Progenitor cell of endocrine pancreas (in vitro differentiated cells): ENCODE data around the gene ZNF234. TPM values are rescaled to one million over a fixed set of nuclear protein-coding genes. Genes with fewer than 3 reads are reported as not detected.
"Not testable (repeated sequence)": the region's sequence is repeated elsewhere in the genome, so short reads cannot be mapped to it uniquely, and the experiment has no call there.

Experiments
- DNase-seq: peaks from one replicate; pipeline ENCODE4 v3.0.0; 2021; ENCODE audit warnings: low spot score; ENCODE audit not compliant: unreplicated experiment
- H3K27ac Mint-ChIP-seq: 2 replicates; pipeline ENCODE4 v1.8.0; 2021; ENCODE audit warnings: mild to moderate bottlenecking, moderate library complexity, mixed read lengths
- H3K27me3 Mint-ChIP-seq: 2 replicates; pipeline ENCODE4 v1.8.0; 2021; ENCODE audit warnings: mixed read lengths
- H3K36me3 Mint-ChIP-seq: 2 replicates; pipeline ENCODE4 v1.8.0; 2022; ENCODE audit warnings: mixed read lengths; ENCODE audit not compliant: insufficient read depth
- H3K4me1 Mint-ChIP-seq: 2 replicates; pipeline ENCODE4 v1.8.0; 2021; ENCODE audit warnings: low read depth, mixed read lengths
- H3K4me3 Mint-ChIP-seq: 2 replicates; pipeline ENCODE4 v1.8.0; 2021; ENCODE audit warnings: low read depth, mild to moderate bottlenecking, moderate library complexity, mixed read lengths
- H3K9me3 Mint-ChIP-seq: 2 replicates; pipeline ENCODE4 v1.8.0; 2021; ENCODE audit warnings: low read depth, mixed read lengths
- total RNA-seq: library from RNA; stranded (reverse); gene quantifications from 2 replicates; pipeline ENCODE4 v1.2.1, GENCODE V29; 2021
- TF ChIP-seq, protein P1 (sequence below): fragments of 200-600 bp; sonication (generic); IDR thresholded peaks from one replicate; pipeline ENCODE4 v1.5.0; 2021; ENCODE audit warnings: antibody characterized with exemption, mild to moderate bottlenecking; ENCODE audit not compliant: unreplicated experiment

ZNF234 gene
- total RNA-seq, 1 donor from 2014 or later: 24.9 TPM

DNA sequence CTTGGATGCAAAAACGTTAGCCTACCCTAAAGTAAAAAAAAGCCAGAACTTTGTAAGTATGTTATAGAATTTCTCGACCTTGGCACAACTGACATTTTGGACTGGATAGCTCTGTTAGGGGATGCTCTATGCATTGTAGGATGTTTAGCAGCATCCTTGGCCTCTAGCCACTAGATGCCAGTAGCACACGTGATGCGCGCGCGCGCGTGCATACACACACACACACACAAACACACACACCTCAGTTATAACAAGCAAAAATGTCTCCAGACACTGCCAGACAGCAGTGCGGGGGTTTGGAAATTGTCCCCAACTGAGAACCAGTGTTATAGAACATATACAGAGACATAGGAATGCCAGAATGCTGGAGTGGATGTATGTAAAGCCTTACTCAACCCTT is 40.8 kb downstream of the ZNF234 start:
- H3K4me3 Mint-ChIP-seq: no peak overlapping the region
- no peak for DNase-seq
- no peaks in the 10 kb centered on the region for H3K27me3 Mint-ChIP-seq
- peaks cover 14% of the 10 kb centered on the region for H3K36me3 Mint-ChIP-seq
- H3K27ac Mint-ChIP-seq: no peak overlapping the region
- TF ChIP-seq, protein P1, sequence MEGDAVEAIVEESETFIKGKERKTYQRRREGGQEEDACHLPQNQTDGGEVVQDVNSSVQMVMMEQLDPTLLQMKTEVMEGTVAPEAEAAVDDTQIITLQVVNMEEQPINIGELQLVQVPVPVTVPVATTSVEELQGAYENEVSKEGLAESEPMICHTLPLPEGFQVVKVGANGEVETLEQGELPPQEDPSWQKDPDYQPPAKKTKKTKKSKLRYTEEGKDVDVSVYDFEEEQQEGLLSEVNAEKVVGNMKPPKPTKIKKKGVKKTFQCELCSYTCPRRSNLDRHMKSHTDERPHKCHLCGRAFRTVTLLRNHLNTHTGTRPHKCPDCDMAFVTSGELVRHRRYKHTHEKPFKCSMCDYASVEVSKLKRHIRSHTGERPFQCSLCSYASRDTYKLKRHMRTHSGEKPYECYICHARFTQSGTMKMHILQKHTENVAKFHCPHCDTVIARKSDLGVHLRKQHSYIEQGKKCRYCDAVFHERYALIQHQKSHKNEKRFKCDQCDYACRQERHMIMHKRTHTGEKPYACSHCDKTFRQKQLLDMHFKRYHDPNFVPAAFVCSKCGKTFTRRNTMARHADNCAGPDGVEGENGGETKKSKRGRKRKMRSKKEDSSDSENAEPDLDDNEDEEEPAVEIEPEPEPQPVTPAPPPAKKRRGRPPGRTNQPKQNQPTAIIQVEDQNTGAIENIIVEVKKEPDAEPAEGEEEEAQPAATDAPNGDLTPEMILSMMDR: no peak
- no peaks in the 10 kb centered on the region for H3K4me1 Mint-ChIP-seq
- peaks cover 23% of the 10 kb centered on the region for H3K9me3 Mint-ChIP-seq

DNA sequence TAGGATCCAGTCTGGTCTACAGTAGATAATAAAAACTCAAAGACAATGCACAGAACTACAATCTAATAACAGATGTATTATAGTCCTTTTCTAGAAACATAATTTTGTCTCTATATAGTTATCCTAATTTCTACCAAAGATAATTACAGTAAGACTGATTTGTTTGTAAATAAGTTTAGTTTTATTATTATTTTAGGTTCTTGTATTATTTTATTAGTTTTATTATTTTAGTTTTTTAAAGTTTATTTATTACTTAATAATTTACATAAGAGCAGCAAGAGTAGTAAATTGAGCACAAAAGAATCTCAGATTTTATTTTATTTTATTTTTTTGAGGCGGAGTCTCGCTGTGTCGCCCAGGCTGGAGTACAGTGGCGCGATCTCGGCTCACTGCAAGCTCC is 48.7 kb downstream of the ZNF234 start:
- H3K4me3 Mint-ChIP-seq: no peak overlapping the region
- peaks cover 18% of the 10 kb centered on the region for H3K9me3 Mint-ChIP-seq
- TF ChIP-seq, protein P1: no peak
- H3K27ac Mint-ChIP-seq: no peak overlapping the region
- H3K4me1 Mint-ChIP-seq: no peaks in the 10 kb centered on the region
- DNase-seq: no peak
- no peaks in the 10 kb centered on the region for H3K36me3 Mint-ChIP-seq
- no peaks in the 10 kb centered on the region for H3K27me3 Mint-ChIP-seq

DNA sequence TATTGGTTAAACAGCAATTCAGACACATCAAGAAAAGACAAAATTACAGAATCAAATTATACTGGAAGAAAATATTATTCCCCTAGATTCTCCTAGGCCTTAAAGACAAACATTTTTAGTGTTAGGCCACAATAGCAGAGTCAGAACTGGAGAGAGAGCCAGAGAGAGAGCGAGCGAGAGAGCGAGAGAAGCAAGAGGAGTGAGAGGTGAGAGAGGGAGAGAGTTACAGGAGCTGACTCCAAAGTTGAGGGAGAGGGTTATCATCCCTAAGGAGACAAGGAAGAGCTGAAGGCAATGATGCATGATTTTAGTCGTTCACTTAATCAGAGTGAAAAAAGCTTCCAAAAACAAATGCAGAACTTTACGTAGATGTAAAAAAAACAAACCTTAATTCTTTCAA is 50.8 kb downstream of the ZNF234 start:
- Mint-ChIP-seq H3K27me3 (no peaks in the 10 kb centered on the region), H3K27ac (no peak overlapping the region), H3K4me3 (no peak overlapping the region), H3K36me3 (peaks cover 2% of the 10 kb centered on the region), H3K9me3 (peaks cover 18% of the 10 kb centered on the region), H3K4me1 (no peaks in the 10 kb centered on the region)
- TF ChIP-seq, protein P1: no peak
- DNase-seq: no peak

DNA sequence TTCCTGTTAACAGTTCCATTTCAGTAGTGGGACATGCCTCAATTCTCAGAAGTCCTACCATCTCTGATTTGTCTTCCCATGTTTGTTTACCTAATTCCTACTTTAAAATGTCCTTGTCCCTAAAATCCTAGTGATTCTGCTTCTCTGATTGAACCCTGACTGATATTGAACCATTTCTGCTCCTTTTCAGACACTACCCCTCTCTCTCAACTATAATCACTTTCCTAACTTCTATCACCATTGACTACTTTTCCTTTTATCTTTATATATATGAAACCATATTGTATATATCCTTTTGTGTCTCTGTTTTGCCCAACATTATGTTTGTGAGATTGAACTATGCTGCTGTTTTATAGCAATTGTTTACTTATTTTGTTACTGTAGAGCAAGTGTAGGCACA is 55.4 kb downstream of the ZNF234 start:
- Mint-ChIP-seq H3K27me3 (no peaks in the 10 kb centered on the region), H3K9me3 (peaks cover 3% of the 10 kb centered on the region), H3K36me3 (peaks cover 2% of the 10 kb centered on the region), H3K4me3 (no peak overlapping the region), H3K4me1 (no peaks in the 10 kb centered on the region), H3K27ac (no peak overlapping the region)
- no peak for DNase-seq
- TF ChIP-seq, protein P1: no peak

DNA sequence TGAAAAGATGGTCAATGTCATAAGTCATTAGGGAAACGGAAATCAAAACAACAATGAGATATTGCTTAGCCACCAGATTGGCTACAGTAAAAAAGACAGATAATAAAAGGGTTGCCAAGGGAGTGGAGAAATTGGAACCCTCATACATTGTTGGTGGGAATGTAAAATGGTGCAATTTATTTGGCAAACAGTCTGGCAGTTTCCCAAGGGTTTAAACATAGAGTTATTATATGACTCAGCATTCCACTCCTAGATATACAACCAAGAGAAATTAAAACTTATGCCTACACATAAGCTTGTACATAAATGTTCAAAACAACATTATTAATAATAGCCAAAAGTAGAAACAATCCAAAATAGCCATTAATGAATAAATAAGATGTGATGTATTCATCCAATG is 61.1 kb downstream of the ZNF234 start:
- Mint-ChIP-seq H3K36me3 (peaks cover 3% of the 10 kb centered on the region), H3K27me3 (peaks cover 14% of the 10 kb centered on the region), H3K27ac (no peak overlapping the region), H3K4me3 (no peak overlapping the region), H3K9me3 (peaks cover 10% of the 10 kb centered on the region), H3K4me1 (peaks cover 2% of the 10 kb centered on the region)
- TF ChIP-seq, protein P1: no peak
- DNase-seq: no peak

DNA sequence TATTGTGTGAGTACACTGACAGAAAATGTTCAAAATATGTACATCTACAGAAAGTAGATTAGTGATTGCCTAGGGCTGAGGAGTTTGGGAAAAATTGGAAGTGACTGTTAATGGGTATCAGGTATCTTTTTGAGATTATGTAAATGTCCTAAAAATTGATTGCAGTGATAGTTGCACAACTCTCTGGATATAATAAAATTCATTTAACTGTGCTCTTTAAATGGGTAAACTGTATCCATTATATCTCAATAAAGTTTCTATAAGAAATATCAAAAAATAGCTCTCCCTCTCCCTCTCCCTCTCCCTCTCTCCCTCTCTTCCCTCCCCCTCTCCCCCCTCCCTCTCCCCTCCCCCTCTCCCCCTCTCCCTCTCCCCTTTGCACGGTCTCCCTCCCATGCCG is 61.6 kb downstream of the ZNF234 start:
- peaks cover 3% of the 10 kb centered on the region for H3K36me3 Mint-ChIP-seq
- peaks cover 10% of the 10 kb centered on the region for H3K9me3 Mint-ChIP-seq
- DNase-seq: no peak
- H3K27ac Mint-ChIP-seq: no peak overlapping the region
- TF ChIP-seq, protein P1: no peak
- H3K4me1 Mint-ChIP-seq: peaks cover 3% of the 10 kb centered on the region
- H3K27me3 Mint-ChIP-seq: peaks cover 14% of the 10 kb centered on the region
- H3K4me3 Mint-ChIP-seq: no peak overlapping the region

DNA sequence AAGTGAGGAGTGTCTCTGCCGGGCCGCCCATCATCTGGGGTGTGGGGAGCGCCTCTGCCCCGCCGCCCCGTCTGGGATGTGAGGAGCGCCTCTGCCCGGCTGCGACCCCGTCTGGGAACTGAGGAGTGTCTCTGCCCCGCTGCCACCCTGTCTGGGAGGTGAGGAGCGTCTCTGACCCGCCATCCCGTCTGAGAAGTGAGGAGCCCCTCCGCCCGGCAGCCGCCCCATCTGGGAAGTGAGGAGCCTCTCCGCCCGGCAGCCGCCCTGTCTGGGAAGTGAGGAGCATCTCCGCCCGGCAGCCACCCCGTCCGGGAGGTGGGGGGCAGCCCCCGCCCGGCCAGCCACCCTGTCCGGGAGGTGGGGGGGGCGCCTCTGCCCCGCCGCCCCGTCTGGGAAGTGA is 62.5 kb downstream of the ZNF234 start:
- H3K36me3 Mint-ChIP-seq, H3K4me3 Mint-ChIP-seq, H3K27ac Mint-ChIP-seq, H3K4me1 Mint-ChIP-seq, DNase-seq: not testable (repeated sequence)
- H3K27me3 Mint-ChIP-seq: peaks cover 14% of the 10 kb centered on the region
- H3K9me3 Mint-ChIP-seq: peaks cover 10% of the 10 kb centered on the region
